Mesenchymal stem cell (in vitro differentiated cells and primary cell): ENCODE measurements around the gene MACROD2.

ENCODE experiments used
- DNase-seq: peaks from one replicate; pipeline ENCODE4 v3.0.0-alpha.2; 2013
- H2AFZ ChIP-seq: one replicate; pipeline ENCODE4 v1.6.1; 2013; ENCODE audit warnings: low read depth, mild to moderate bottlenecking, control low read depth, inconsistent platforms, low read length, moderate library complexity
- H2AK5ac ChIP-seq: 2 replicates; pipeline ENCODE4 v1.6.1; 2013; ENCODE audit warnings: low read length, moderate library complexity, mild to moderate bottlenecking, inconsistent platforms; ENCODE audit not compliant: severe bottlenecking
- H2BK120ac ChIP-seq: one replicate; pipeline ENCODE4 v1.6.1; 2013; ENCODE audit warnings: low read depth, mild to moderate bottlenecking, inconsistent platforms, low read length, moderate library complexity
- H2BK12ac ChIP-seq, 2 experiments: one replicate each; pipeline ENCODE4 v1.6.1; 2013; ENCODE audit warnings: inconsistent platforms in 2 of 2, low read length in 2 of 2, mild to moderate bottlenecking in 2 of 2, moderate library complexity in 2 of 2, control low read depth in 1 of 2
- H2BK15ac ChIP-seq: one replicate; pipeline ENCODE4 v1.6.1; 2013; ENCODE audit warnings: mild to moderate bottlenecking, low read depth, inconsistent platforms; ENCODE audit not compliant: poor library complexity, severe bottlenecking
- H2BK5ac ChIP-seq: 2 replicates; pipeline ENCODE4 v1.6.1; 2013; ENCODE audit warnings: low read depth, mild to moderate bottlenecking, low read length, control low read depth, inconsistent platforms; ENCODE audit not compliant: poor library complexity, severe bottlenecking
- H3K14ac ChIP-seq, 2 experiments: one replicate each; pipeline ENCODE4 v1.6.1; 2013; ENCODE audit warnings: inconsistent platforms in 2 of 2, low read length in 2 of 2, control low read depth in 1 of 2, mild to moderate bottlenecking in 1 of 2, moderate library complexity in 1 of 2
- H3K18ac ChIP-seq, 2 experiments: one replicate each; pipeline ENCODE4 v1.6.1; 2013; ENCODE audit warnings: inconsistent platforms in 2 of 2, low read length in 2 of 2, control low read depth in 1 of 2, low read depth in 1 of 2, mild to moderate bottlenecking in 1 of 2
- H3K23ac ChIP-seq, 2 experiments: one replicate each; pipeline ENCODE4 v1.6.1; 2013; ENCODE audit warnings: inconsistent platforms in 2 of 2, low read length in 2 of 2, mild to moderate bottlenecking in 2 of 2, moderate library complexity in 2 of 2, control low read depth in 1 of 2
- H3K27ac ChIP-seq: 2 replicates; pipeline ENCODE4 v1.5.1; 2013; ENCODE audit warnings: mild to moderate bottlenecking, moderate library complexity, low read length, control low read depth, inconsistent platforms; ENCODE audit not compliant: poor library complexity, severe bottlenecking
- H3K27me3 ChIP-seq, 2 experiments: 2 replicates each; pipeline versions ENCODE4 v1.6.1 to v1.7.0; 2013; ENCODE audit warnings: low read length in 2 of 2, mild to moderate bottlenecking in 2 of 2, moderate library complexity in 2 of 2, control low read depth in 1 of 2, inconsistent platforms in 1 of 2; ENCODE audit not compliant: control insufficient read depth in 1 of 2, insufficient read depth in 1 of 2
- H3K36me3 ChIP-seq, 2 experiments: 2 replicates each; pipeline versions ENCODE4 v1.6.1 to v1.7.0; 2013; ENCODE audit warnings: low read length in 2 of 2, control low read depth in 1 of 2, inconsistent platforms in 1 of 2, low read depth in 1 of 2, mild to moderate bottlenecking in 1 of 2; ENCODE audit not compliant: insufficient read depth in 2 of 2, control insufficient read depth in 1 of 2
- H3K4ac ChIP-seq, 2 experiments: one replicate each; pipeline ENCODE4 v1.6.1; 2013; ENCODE audit warnings: inconsistent platforms in 2 of 2, low read length in 2 of 2, mild to moderate bottlenecking in 2 of 2, moderate library complexity in 2 of 2, control low read depth in 1 of 2, low read depth in 1 of 2
- H3K4me1 ChIP-seq: 2 replicates; pipeline ENCODE4 v1.6.1; 2013; ENCODE audit warnings: low read depth, low read length, control low read depth; ENCODE audit not compliant: control insufficient read depth, insufficient read depth
- H3K4me2 ChIP-seq: 2 replicates; pipeline ENCODE4 v1.6.1; 2013; ENCODE audit warnings: low read length, mild to moderate bottlenecking, inconsistent platforms; ENCODE audit not compliant: poor library complexity, severe bottlenecking
- H3K4me3 ChIP-seq, 2 experiments: 2 replicates each; pipeline versions ENCODE4 v1.5.1 to v1.7.0; 2013; ENCODE audit warnings: low read length in 2 of 2, mild to moderate bottlenecking in 2 of 2, control low read depth in 1 of 2, low read depth in 1 of 2; ENCODE audit not compliant: insufficient read depth in 1 of 2
- H3K79me1 ChIP-seq: replicated peaks from 2 replicates; pipeline ENCODE4 v1.6.1; 2013; ENCODE audit warnings: mild to moderate bottlenecking, control low read depth, low read length, inconsistent platforms; ENCODE audit not compliant: poor library complexity, severe bottlenecking
- H3K9ac ChIP-seq: 2 replicates; pipeline ENCODE4 v1.7.0; 2013; ENCODE audit warnings: mild to moderate bottlenecking, low read length, moderate library complexity
- H3K9me3 ChIP-seq: 2 replicates; pipeline ENCODE4 v1.7.0; 2013; ENCODE audit warnings: mild to moderate bottlenecking, low read length; ENCODE audit not compliant: control insufficient read depth
- H4K8ac ChIP-seq: one replicate; pipeline ENCODE4 v1.6.1; 2013; ENCODE audit warnings: inconsistent platforms, mild to moderate bottlenecking, low read length, moderate library complexity
- H4K91ac ChIP-seq: one replicate; pipeline ENCODE4 v1.6.1; 2013; ENCODE audit warnings: mild to moderate bottlenecking, low read length, inconsistent platforms
- WGBS: methylation state at CpG from one replicate; pipeline ENCODE4 v1.1.7; 2013; ENCODE audit warnings: mixed read lengths; 5-methylcytosine and 5-hydroxymethylcytosine counted together

The MACROD2 gene

GRCh38 chr20:14896569-14896968, 901.3 kb downstream of the MACROD2 start:
- H3K27ac ChIP-seq = no peak overlapping the region
- no peak overlapping the region for H3K14ac ChIP-seq
- no peaks in the 10 kb centered on the region for H3K27me3 ChIP-seq
- DNase-seq = no peak
- H3K36me3 ChIP-seq = no peaks in the 10 kb centered on the region
- no peak overlapping the region for H4K91ac ChIP-seq
- no peak overlapping the region for H3K4ac ChIP-seq
- H2BK5ac ChIP-seq = no peak overlapping the region
- H3K23ac ChIP-seq = no peak overlapping the region
- no peak overlapping the region for H3K9ac ChIP-seq
- H3K4me2 ChIP-seq = no peak overlapping the region
- H3K4me1 ChIP-seq = no peaks in the 10 kb centered on the region
- no peak overlapping the region for H2BK15ac ChIP-seq
- H3K4me3 ChIP-seq = no peak overlapping the region
- no peak overlapping the region for H2BK12ac ChIP-seq
- H2BK120ac ChIP-seq = no peak overlapping the region
- no peak overlapping the region for H2AFZ ChIP-seq
- H3K18ac ChIP-seq = no peak overlapping the region
- H3K79me1 ChIP-seq = no peaks in the 10 kb centered on the region
- no peak overlapping the region for H4K8ac ChIP-seq
- no peak overlapping the region for H2AK5ac ChIP-seq
- no peaks in the 10 kb centered on the region for H3K9me3 ChIP-seq

- Histone ChIP-seq H3K36me3 (no peaks in the 10 kb centered on the region), H3K4me3 (no peak overlapping the region), H2BK5ac (no peak overlapping the region), H3K18ac (no peak overlapping the region), H2BK15ac (no peak overlapping the region), H3K4me2 (no peak overlapping the region), H4K91ac (no peak overlapping the region), H2BK120ac (no peak overlapping the region), H3K14ac (no peak overlapping the region), H2AFZ (no peak overlapping the region), H3K23ac (no peak overlapping the region), H3K27ac (no peak overlapping the region), H3K4ac (no peak overlapping the region), H3K9me3 (peaks cover 3% of the 10 kb centered on the region), H3K27me3 (no peaks in the 10 kb centered on the region), H2AK5ac (no peak overlapping the region), H3K4me1 (no peaks in the 10 kb centered on the region), H3K79me1 (no peaks in the 10 kb centered on the region), H2BK12ac (no peak overlapping the region), H3K9ac (no peak overlapping the region), H4K8ac (no peak overlapping the region)
- 82% methylated on average over 1 of the region's 1 CpG for WGBS
- no peak for DNase-seq
Observed at GRCh38 chr20:14897608-14898007, 902.3 kb downstream of the MACROD2 start.

- Histone ChIP-seq H2BK120ac (no peak overlapping the region), H3K4me1 (no peaks in the 10 kb centered on the region), H3K27ac (no peak overlapping the region), H3K36me3 (no peaks in the 10 kb centered on the region), H2AFZ (no peak overlapping the region), H3K79me1 (no peaks in the 10 kb centered on the region), H2BK15ac (no peak overlapping the region), H2BK5ac (no peak overlapping the region), H2BK12ac (no peak overlapping the region), H3K4ac (no peak overlapping the region), H3K4me3 (no peak overlapping the region), H3K18ac (no peak overlapping the region), H3K9ac (no peak overlapping the region), H4K91ac (no peak overlapping the region), H3K9me3 (peaks cover 5% of the 10 kb centered on the region), H3K23ac (no peak overlapping the region), H4K8ac (no peak overlapping the region), H3K27me3 (no peaks in the 10 kb centered on the region), H2AK5ac (no peak overlapping the region), H3K14ac (no peak overlapping the region), H3K4me2 (no peak overlapping the region)
- 66% methylated on average over 4 of the region's 4 CpGs for WGBS
- no peak for DNase-seq
Observed at GRCh38 chr20:14902432-14903089, 907.2 kb downstream of the MACROD2 start.

- 84% methylated on average over 1 of the region's 2 CpGs for WGBS
- Histone ChIP-seq H4K8ac (no peak overlapping the region), H3K14ac (no peak overlapping the region), H2BK12ac (no peak overlapping the region), H3K36me3 (no peaks in the 10 kb centered on the region), H3K27me3 (no peaks in the 10 kb centered on the region), H3K9me3 (peaks cover 5% of the 10 kb centered on the region), H4K91ac (no peak overlapping the region), H3K23ac (no peak overlapping the region), H3K79me1 (no peaks in the 10 kb centered on the region), H2AK5ac (no peak overlapping the region), H2AFZ (no peak overlapping the region), H3K4me3 (no peak overlapping the region), H3K18ac (peak overlapping the region in 1 of 2 experiments; percentile 12), H3K27ac (no peak overlapping the region), H3K4ac (no peak overlapping the region), H3K9ac (no peak overlapping the region), H2BK15ac (no peak overlapping the region), H2BK5ac (no peak overlapping the region), H3K4me2 (no peak overlapping the region), H2BK120ac (no peak overlapping the region), H3K4me1 (no peaks in the 10 kb centered on the region)
- no peak for DNase-seq
Observed at GRCh38 chr20:14906908-14907434, 911.7 kb downstream of the MACROD2 start.
